Calu3 (cell line): ENCODE results near the gene SLC22A14. TPM values are rescaled to one million over a fixed set of nuclear protein-coding genes. Genes with fewer than 3 reads are reported as not detected.

Experiments
- BruUV-seq: library from RNA; stranded (reverse); fragments of 400-500 nt; replicated peaks from 2 replicates; lab custom pipeline; 2021; lab: Mats Ljungman, UMichigan
- CTCF ChIA-PET: fragments of 300-600 bp; sonication (Branson Sonifier 250); formaldehyde crosslinking; loops from one replicate; lab custom pipeline; 2022; ENCODE audit warnings: antibody characterized with exemption; lab: Charles Lee
- DNase-seq: peaks from one replicate; pipeline ENCODE4 v3.0.0; 2022
- H3K27ac Mint-ChIP-seq: one replicate; pipeline ENCODE4 v1.8.0; 2022; ENCODE audit warnings: mixed read lengths; ENCODE audit not compliant: unreplicated experiment
- H3K27me3 Mint-ChIP-seq: one replicate; pipeline ENCODE4 v1.8.0; 2022; ENCODE audit warnings: mixed read lengths; ENCODE audit not compliant: unreplicated experiment
- H3K36me3 Mint-ChIP-seq: one replicate; pipeline ENCODE4 v1.8.0; 2022; ENCODE audit warnings: mild to moderate bottlenecking, moderate library complexity, mixed read lengths; ENCODE audit not compliant: insufficient read depth, unreplicated experiment
- H3K4me1 Mint-ChIP-seq: one replicate; pipeline ENCODE4 v1.8.0; 2022; ENCODE audit warnings: mild to moderate bottlenecking, low read depth, mixed read lengths; ENCODE audit not compliant: unreplicated experiment
- H3K4me3 Mint-ChIP-seq: one replicate; pipeline ENCODE4 v1.8.0; 2022; ENCODE audit warnings: mild to moderate bottlenecking, low read depth, moderate library complexity, mixed read lengths; ENCODE audit not compliant: unreplicated experiment
- H3K9me3 Mint-ChIP-seq: one replicate; pipeline ENCODE4 v1.8.0; 2022; ENCODE audit warnings: low read depth, mixed read lengths; ENCODE audit not compliant: unreplicated experiment
- CTCF ChIP-seq: fragments of 200-600 bp; IDR thresholded peaks from one replicate; pipeline ENCODE4 v1.8.0; 2022; ENCODE audit warnings: antibody characterized with exemption; ENCODE audit not compliant: unreplicated experiment
- intact Hi-C: fragments of 100-400 bp; cut with micrococcal nuclease; formaldehyde crosslinking; loops from one replicate; pipeline ENCODE4 v1.10.0; 2022; ENCODE audit not compliant: unreplicated experiment
- total RNA-seq: library from RNA; stranded (reverse); gene quantifications from 2 replicates; pipeline ENCODE4 v1.2.3, GENCODE V29; 2022

SLC22A14 gene
- total RNA-seq, 1 experiment from 2014 or later = 1.8 TPM

GRCh38 chr3:38354588-38355330 is 72.7 kb downstream of the SLC22A14 start:
- intact Hi-C loops = no loop called here
- H3K27ac Mint-ChIP-seq = no peak overlapping the region
- no peaks in the 10 kb centered on the region for H3K27me3 Mint-ChIP-seq
- H3K4me3 Mint-ChIP-seq = no peak overlapping the region
- no TSS peak for BruUV-seq
- no peak for DNase-seq
- no peaks in the 10 kb centered on the region for H3K9me3 Mint-ChIP-seq
- no peak for TF ChIP-seq CTCF
- CTCF ChIA-PET = no interaction called here
- H3K4me1 Mint-ChIP-seq = no peaks in the 10 kb centered on the region
- H3K36me3 Mint-ChIP-seq = no peaks in the 10 kb centered on the region

GRCh38 chr3:38359038-38359437 is 76.9 kb downstream of the SLC22A14 start:
- no peak for DNase-seq
- Mint-ChIP-seq H3K9me3 (no peaks in the 10 kb centered on the region), H3K36me3 (peaks cover 2% of the 10 kb centered on the region), H3K27ac (no peak overlapping the region), H3K4me1 (no peaks in the 10 kb centered on the region), H3K4me3 (no peak overlapping the region), H3K27me3 (no peaks in the 10 kb centered on the region)
- BruUV-seq = no TSS peak
- CTCF ChIA-PET = no interaction called here
- no peak for TF ChIP-seq CTCF
- intact Hi-C loops = no loop called here

GRCh38 chr3:38360345-38360744 is 78.3 kb downstream of the SLC22A14 start:
- Mint-ChIP-seq H3K27ac (no peak overlapping the region), H3K4me1 (no peaks in the 10 kb centered on the region), H3K9me3 (no peaks in the 10 kb centered on the region), H3K27me3 (no peaks in the 10 kb centered on the region), H3K4me3 (no peak overlapping the region), H3K36me3 (peaks cover 6% of the 10 kb centered on the region)
- intact Hi-C loops = no loop called here
- CTCF ChIA-PET = no interaction called here
- BruUV-seq = no TSS peak
- no peak for DNase-seq
- no peak for TF ChIP-seq CTCF

GRCh38 chr3:38361496-38361895 is 79.4 kb downstream of the SLC22A14 start:
- DNase-seq = no peak
- no peak overlapping the region for H3K4me3 Mint-ChIP-seq
- no TSS peak for BruUV-seq
- no peaks in the 10 kb centered on the region for H3K9me3 Mint-ChIP-seq
- no peak for TF ChIP-seq CTCF
- H3K27ac Mint-ChIP-seq = no peak overlapping the region
- intact Hi-C loops = no loop called here
- no peaks in the 10 kb centered on the region for H3K4me1 Mint-ChIP-seq
- CTCF ChIA-PET = no interaction called here
- H3K36me3 Mint-ChIP-seq = peaks cover 6% of the 10 kb centered on the region
- no peaks in the 10 kb centered on the region for H3K27me3 Mint-ChIP-seq
